GM12878 (cell line): ENCODE measurements around the gene RABL3. TPM values are rescaled to one million over a fixed set of nuclear protein-coding genes. Genes with fewer than 3 reads are reported as not detected.

Source experiments
- ATAC-seq: fragments of 200-7000 bp; cut with Tn5 transposase; 3 replicates; pipeline ENCODE4 v1.9.1; 2020; ENCODE audit warnings: mild to moderate bottlenecking, moderate library complexity
- BruUV-seq: library from RNA; stranded (reverse); fragments of 400-500 nt; replicated peaks from 2 replicates; lab custom pipeline; 2021; lab: Mats Ljungman, UMichigan
- CTCF ChIA-PET: fragments of 300-600 bp; sonication (Branson Sonifier 250); formaldehyde crosslinking; extraction: SDS; loops from one replicate; lab custom pipeline; 2021; ENCODE audit warnings: inconsistent platforms; lab: Yijun Ruan, JAX
- POLR2A ChIA-PET: fragments of 350-600 bp; formaldehyde crosslinking; extraction: SDS; loops from one replicate; lab custom pipeline; 2021; ENCODE audit warnings: inconsistent platforms; lab: Charles Lee
- RAD21 ChIA-PET: fragments of 300-600 bp; sonication (Branson Sonifier 250); formaldehyde crosslinking; loops from one replicate; lab custom pipeline; 2023; ENCODE audit warnings: antibody characterized with exemption; ENCODE audit not compliant: unreplicated experiment; lab: Charles Lee
- SMC1A ChIA-PET: fragments of 300-600 bp; sonication (Branson Sonifier 250); formaldehyde crosslinking; loops from one replicate; lab custom pipeline; 2023; ENCODE audit not compliant: unreplicated experiment, uncharacterized antibody; lab: Charles Lee
- DNase-seq: peaks from one replicate; pipeline ENCODE4 v3.0.0-alpha.2; 2011; ENCODE audit warnings: low read depth, low spot score
- FAIRE-seq: peaks from 3 replicates; lab custom pipeline; 2011; peaks lifted over from hg19 to GRCh38; lab: Jason Lieb, UNC
- H2AFZ ChIP-seq: 2 replicates; pipeline ENCODE4 v1.6.0; 2011; ENCODE audit warnings: low read depth, low read length, control low read depth; ENCODE audit not compliant: control insufficient read depth
- H3K27ac ChIP-seq: 2 replicates; pipeline ENCODE4 v1.5.1; 2011; ENCODE audit warnings: control low read depth; ENCODE audit not compliant: control insufficient read depth, insufficient read depth
- H3K27me3 ChIP-seq, 2 experiments: replicated peaks in 1 of 2; 2 replicates each; pipeline versions ENCODE4 v1.6.0 to v1.6.1; 2011; ENCODE audit warnings: low read length in 1 of 2; ENCODE audit not compliant: control insufficient read depth in 2 of 2, insufficient read depth in 2 of 2
- H3K36me3 ChIP-seq, 2 experiments: 2 replicates each; pipeline ENCODE4 v1.5.1; 2011; ENCODE audit warnings: low read length in 1 of 2; ENCODE audit not compliant: control insufficient read depth in 2 of 2, insufficient read depth in 2 of 2
- H3K4me1 ChIP-seq: 2 replicates; pipeline ENCODE4 v1.6.1; 2011; ENCODE audit warnings: mild to moderate bottlenecking, low read length, moderate library complexity, mixed read lengths; ENCODE audit not compliant: control insufficient read depth, insufficient read depth
- H3K4me2 ChIP-seq: 2 replicates; pipeline ENCODE4 v1.6.0; 2011; ENCODE audit warnings: control low read depth; ENCODE audit not compliant: control insufficient read depth, insufficient read depth
- H3K4me3 ChIP-seq: fragments of 200-600 bp; sonication (generic); 2 replicates; pipeline ENCODE4 v1.5.1; 2016
- H3K79me2 ChIP-seq: 2 replicates; pipeline ENCODE4 v1.6.0; 2011; ENCODE audit warnings: low read length; ENCODE audit not compliant: control insufficient read depth, insufficient read depth
- H3K9ac ChIP-seq: 2 replicates; pipeline ENCODE4 v1.8.0; 2011; ENCODE audit warnings: low read length, control low read depth, mixed read lengths; ENCODE audit not compliant: control insufficient read depth, insufficient read depth
- H3K9me3 ChIP-seq: replicated peaks from 3 replicates; pipeline ENCODE4 v1.5.1; 2011; ENCODE audit warnings: mild to moderate bottlenecking, low read length; ENCODE audit not compliant: control insufficient read depth, insufficient read depth
- H4K20me1 ChIP-seq: 2 replicates; pipeline ENCODE4 v1.6.0; 2011; ENCODE audit not compliant: control insufficient read depth, insufficient read depth
- GABPA ChIP-seq: IDR thresholded peaks from 2 replicates; pipeline ENCODE4 v1.6.1; 2014; ENCODE audit warnings: antibody characterized with exemption, low read depth, mild to moderate bottlenecking, inconsistent platforms
- SMC3 ChIP-seq: IDR thresholded peaks from 2 replicates; pipeline ENCODE4 v1.6.1; 2011; ENCODE audit warnings: low read length, improper control_type of control experiment, borderline replicate concordance
- SRF ChIP-seq, 2 experiments: IDR thresholded peaks; 2 replicates each; pipeline ENCODE4 v1.6.1; 2011; ENCODE audit warnings: low read depth in 2 of 2, low read length in 2 of 2, mild to moderate bottlenecking in 1 of 2, moderate library complexity in 1 of 2
- WRNIP1 ChIP-seq: IDR thresholded peaks from 2 replicates; pipeline ENCODE4 v1.6.1; 2011; ENCODE audit warnings: low read depth, low read length, improper control_type of control experiment, borderline replicate concordance
- WGBS: methylation state at CpG from one replicate; pipeline ENCODE4 v1.1.6; 2016; ENCODE audit warnings: low lambda C conversion rate; ENCODE audit not compliant: insufficient replicate concordance, insufficient coverage; ENCODE audit errors: missing lambda C conversion rate; 5-methylcytosine and 5-hydroxymethylcytosine counted together
- in situ Hi-C: fragments of 300-500 bp; cut with MboI; formaldehyde crosslinking; loops from 9 replicates; pipeline ENCODE4 v1.14.3; 2018; ENCODE audit warnings: mixed read lengths
- intact Hi-C: fragments of 100-400 bp; cut with micrococcal nuclease; formaldehyde crosslinking; loops from one replicate; pipeline ENCODE4 v1.14.2; 2022; ENCODE audit not compliant: unreplicated experiment
- polyA plus RNA-seq, 11 experiments: library from polyadenylated mRNA; depleted of rRNA in 4 of 11; unstranded in 6 of 11; stranded (reverse) in 5 of 11; fragments of >200 nt; fragmentation: Nextera tagmentation in 4 of 11; fragmentation: Illumina TruSeq in 1 of 11; extraction: Ambion mirVana in 4 of 11; extraction: Trizol in 1 of 11; gene quantifications; 1 replicate in 1 of 11; 2 replicates in 10 of 11; pipeline versions ENCODE4 v1.2.1 to v1.2.3, GENCODE V29; 2011 to 2016; ENCODE audit warnings: inconsistent platforms in 2 of 11, missing spikeins in 2 of 11, low read depth in 1 of 11
- total RNA-seq, 4 experiments: library from RNA; depleted of rRNA in 3 of 4; stranded (reverse); fragments of >200 nt in 3 of 4; fragmentation: Illumina TruSeq in 1 of 4; extraction: Trizol in 1 of 4; gene quantifications; 2 replicates each; pipeline versions ENCODE4 v1.2.1 to v1.2.3, GENCODE V29; 2013 to 2021

The RABL3 gene
- total and polyA plus RNA-seq, 10 of the 15 experiments (the other 5 are each of a cell fraction or from before 2014, with no cell fraction given): 10.5 to 38.0 (median 25.2) TPM

- intact Hi-C loops: no loop called here
- ChIA-PET POLR2A (no interaction called here), CTCF (no interaction called here), RAD21 (no interaction called here), SMC1A (no interaction called here)
- ATAC-seq: no peak
- H3K4me2 ChIP-seq: no peak overlapping the region
- FAIRE-seq: no peak
- no peak overlapping the region for H3K27ac ChIP-seq
- no peak for DNase-seq
- in situ Hi-C loops: loop anchor here (10.0 kb wide), 1 partner anchor 55 kb away; no protein-coding TSS in a partner anchor
- BruUV-seq: no TSS peak
- H3K4me1 ChIP-seq: no peaks in the 10 kb centered on the region
- H3K79me2 ChIP-seq: no peaks in the 10 kb centered on the region
- no peak for TF ChIP-seq GABPA
- H2AFZ ChIP-seq: no peak overlapping the region
- H4K20me1 ChIP-seq: no peaks in the 10 kb centered on the region
- H3K4me3 ChIP-seq: no peak overlapping the region
- H3K36me3 ChIP-seq: no peaks in the 10 kb centered on the region
- no peak overlapping the region for H3K9ac ChIP-seq
- H3K27me3 ChIP-seq: no peaks in the 10 kb centered on the region
- no peaks in the 10 kb centered on the region; the same call in 2 of the 3 replicates for H3K9me3 ChIP-seq
- 50% methylated on average over 2 of the region's 2 CpGs for WGBS
Observed at GRCh38 chr3:120659834-120660233, 82.5 kb downstream of the RABL3 start.

DNA sequence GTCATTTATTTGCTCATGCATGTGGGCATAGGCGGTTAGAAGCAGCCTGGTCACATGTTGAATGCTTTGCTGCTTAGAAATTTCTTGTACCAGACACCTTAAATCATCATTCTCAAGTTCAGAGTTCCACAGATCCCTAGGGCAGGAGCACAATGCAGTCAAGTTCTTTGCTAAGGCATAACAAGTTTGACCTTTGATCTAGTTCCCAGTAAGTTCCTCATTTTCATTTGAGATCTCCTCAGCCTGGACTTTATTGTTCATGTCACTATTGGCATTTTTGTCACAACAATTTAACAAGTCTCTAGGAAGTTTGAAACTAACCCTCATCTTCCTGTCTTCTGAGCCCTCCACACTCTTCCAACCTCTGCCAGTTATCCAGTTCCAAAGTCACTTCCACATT, 83.0 kb downstream of the RABL3 start:
- CTCF ChIA-PET: no interaction called here
- SMC1A ChIA-PET: no interaction called here
- ATAC-seq: no peak
- Histone ChIP-seq H4K20me1 (no peaks in the 10 kb centered on the region), H3K4me2 (no peak overlapping the region), H3K4me1 (no peaks in the 10 kb centered on the region), H3K36me3 (no peaks in the 10 kb centered on the region), H3K27ac (no peak overlapping the region), H3K4me3 (no peak overlapping the region), H3K9ac (no peak overlapping the region), H3K79me2 (no peaks in the 10 kb centered on the region), H3K9me3 (no peaks in the 10 kb centered on the region; the same call in 2 of the 3 replicates), H2AFZ (no peak overlapping the region), H3K27me3 (no peaks in the 10 kb centered on the region)
- DNase-seq: no peak
- no peak for FAIRE-seq
- RAD21 ChIA-PET: no interaction called here
- TF ChIP-seq WRNIP1: no peak
- no peak for TF ChIP-seq SRF (IDR thresholded peaks at IDR 0.05; ENCODE audit: low read depth in 2 of 2, low read length in 2 of 2)
- TF ChIP-seq SMC3: no peak
- in situ Hi-C loops: no loop called here
- WGBS: 0% methylated on average over 1 of the region's 1 CpG
- POLR2A ChIA-PET: no interaction called here
- BruUV-seq: no TSS peak
- intact Hi-C loops: no loop called here
